HG03342 (cell line): ENCODE data around the gene NID2.
A peak's percentile ranks its signal among the peaks of the same experiment; 100 is the strongest.

ENCODE experiments used
- ATAC-seq: cut with Tn5 transposase; IDR thresholded peaks from one replicate; pipeline ENCODE4 v1.9.1; 2021; ENCODE audit warnings: mild to moderate bottlenecking, moderate library complexity; ENCODE audit not compliant: unreplicated experiment

Gene NID2

DNA sequence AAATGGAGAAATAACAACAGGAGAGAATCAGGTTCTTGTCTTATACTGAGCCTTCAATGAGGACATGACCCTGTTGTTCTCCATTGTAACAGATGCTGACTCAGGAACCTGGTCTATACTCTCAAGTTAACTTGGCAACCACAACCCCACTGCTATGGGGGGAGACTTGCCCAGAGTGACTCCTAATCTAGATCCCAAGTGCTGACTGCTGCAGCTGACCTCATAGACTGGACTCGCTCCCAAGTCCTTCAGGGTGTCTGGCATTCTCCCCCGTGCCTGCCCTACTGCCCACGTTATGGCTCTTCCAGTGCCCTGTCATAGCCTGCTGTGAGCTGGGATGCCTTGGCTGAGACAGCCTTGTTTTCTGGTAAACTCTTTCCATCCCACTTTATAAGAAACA lies 37.1 kb downstream of the NID2 start:
- ATAC-seq: no peak

- ATAC-seq: no peak
These were observed 39.0 kb downstream of the NID2 start for GRCh38 chr14:52029881-52030280.

DNA sequence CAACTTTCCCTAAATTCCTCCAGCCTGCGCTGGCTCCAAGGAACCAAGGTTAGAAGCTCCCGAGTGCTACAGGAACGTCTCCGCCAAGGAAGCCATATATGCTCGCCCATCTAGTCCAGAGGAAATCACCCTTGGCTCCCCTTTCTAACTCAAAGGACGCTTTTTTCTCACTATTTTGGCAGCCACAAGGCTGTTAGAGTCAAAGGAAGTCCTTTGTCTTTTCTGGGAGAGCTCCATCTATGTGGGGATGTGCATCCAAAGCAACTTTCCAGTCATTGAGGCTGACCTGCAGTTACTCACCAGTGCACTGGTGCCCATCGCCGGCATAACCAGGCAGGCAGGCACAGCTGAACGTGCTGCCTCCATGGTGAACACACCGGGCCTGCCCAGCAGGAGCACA lies 42.0 kb downstream of the NID2 start:
- no peak for ATAC-seq

DNA sequence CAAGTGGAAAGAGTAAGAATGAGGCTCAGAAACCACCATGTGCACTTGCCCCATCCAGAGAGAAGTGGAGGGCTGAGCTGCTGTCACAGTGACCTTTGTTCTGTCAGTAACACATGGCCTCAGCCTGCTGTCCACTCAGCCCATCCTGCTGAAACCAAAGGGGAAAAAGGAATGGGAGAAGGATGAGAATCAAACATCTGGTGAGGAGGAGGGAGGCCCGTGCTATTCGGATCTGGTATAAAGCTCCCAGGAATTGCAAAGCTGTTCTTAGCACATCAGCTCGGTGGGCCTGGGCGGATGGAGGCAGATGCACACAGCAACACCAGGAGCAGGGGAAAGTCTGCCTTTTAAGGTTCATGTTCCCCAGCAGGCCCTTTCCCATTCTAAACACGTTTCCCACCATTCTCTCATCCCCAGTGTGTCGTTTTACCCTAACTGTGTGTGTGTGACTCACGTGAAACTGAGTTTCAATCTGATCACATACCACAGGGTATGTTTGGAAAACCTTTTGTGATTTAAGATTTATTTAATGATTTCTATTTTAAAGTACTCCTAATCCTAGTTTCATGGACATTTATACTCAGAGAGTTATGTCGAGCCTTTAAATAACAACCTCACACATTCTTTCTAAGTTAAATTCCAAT lies 42.7 kb downstream of the NID2 start:
- ATAC-seq: no peak

DNA sequence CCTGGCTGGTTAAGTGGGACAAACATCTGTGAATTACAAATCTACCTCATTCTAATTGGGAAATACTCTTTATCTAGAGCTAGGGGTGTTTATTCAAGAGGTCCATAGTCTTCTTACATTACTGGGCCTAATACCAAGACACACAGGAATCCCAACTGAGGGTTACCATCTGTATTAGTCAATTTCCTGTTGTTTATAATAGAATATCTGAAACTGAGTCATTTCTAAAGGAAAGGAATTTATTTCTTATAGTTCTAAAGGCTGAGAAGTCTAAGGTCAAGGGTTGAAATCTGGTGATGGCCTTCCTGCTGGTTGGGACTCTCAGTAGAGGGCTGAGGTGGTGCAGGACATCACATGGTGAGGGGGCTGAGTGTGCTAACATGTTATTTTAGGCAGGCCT lies 43.5 kb downstream of the NID2 start:
- no peak for ATAC-seq

DNA sequence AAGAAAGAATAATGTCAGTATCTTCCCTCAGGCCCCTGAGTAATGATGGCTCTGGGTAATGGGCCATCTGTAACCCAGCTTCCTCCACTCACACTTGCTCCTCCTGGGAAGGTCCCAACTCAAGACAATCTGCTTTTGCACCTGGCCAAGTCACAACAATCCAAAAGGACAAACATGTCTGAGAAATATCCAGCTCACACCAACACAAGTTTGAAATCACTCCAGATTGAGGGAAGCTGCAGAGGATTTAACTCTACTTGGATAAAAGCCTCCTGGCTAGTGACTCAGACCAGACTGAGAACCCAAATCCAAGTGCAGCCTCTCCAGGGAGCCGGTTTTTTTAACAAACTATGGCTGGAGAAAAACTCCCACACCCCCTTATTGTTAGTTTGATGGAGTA lies 45.3 kb downstream of the NID2 start:
- ATAC-seq: no peak

GRCh38 chr14:52021957-52022600 lies 46.8 kb downstream of the NID2 start:
- peak; percentile 76 for ATAC-seq

- ATAC-seq: no peak
These were observed 47.8 kb downstream of the NID2 start for GRCh38 chr14:52020866-52021717.

GRCh38 chr14:52020161-52020714 lies 48.6 kb downstream of the NID2 start:
- no peak for ATAC-seq

DNA sequence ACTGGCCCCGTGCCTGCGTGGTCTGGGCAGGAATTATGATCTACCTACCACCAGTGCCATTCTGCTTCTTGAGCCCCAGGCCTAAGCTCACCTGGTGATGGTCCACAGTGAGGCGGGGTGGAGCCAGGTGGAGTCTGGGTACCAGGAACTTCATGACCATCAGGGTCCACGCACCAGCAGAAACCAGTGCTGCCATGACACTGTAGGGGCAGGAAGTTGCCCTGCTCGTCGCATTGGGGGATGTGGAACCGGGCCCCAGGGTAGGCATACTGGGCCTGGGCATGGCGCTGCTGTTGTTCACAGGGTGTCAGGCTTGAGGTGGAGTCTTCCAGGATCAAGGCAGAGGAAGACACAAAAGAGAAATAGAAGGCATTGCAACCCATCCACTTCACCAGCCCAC lies 49.9 kb downstream of the NID2 start:
- no peak for ATAC-seq

DNA sequence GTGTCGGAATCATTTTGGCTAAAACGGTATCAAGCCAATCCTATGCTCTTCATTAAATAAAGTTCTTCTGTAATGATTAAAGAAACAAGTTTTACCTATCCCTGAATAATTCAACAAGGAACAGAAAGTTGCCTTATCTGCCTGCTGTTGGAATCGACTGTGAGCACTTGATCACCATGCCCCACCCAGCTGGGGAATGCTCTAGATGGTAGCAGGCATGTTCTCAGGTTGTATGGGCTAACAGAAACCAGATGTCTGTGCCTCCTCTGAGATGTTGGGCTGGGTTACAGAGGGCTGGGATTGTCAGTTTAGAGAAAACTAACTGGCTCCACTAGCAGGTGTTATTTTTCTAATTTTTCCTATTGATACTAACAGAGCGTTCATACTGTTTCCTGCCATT lies 50.6 kb downstream of the NID2 start:
- ATAC-seq: no peak

- ATAC-seq: no peak
These were observed 53.3 kb downstream of the NID2 start for GRCh38 chr14:52015411-52016030.

- ATAC-seq: no peak
These were observed 54.1 kb downstream of the NID2 start for GRCh38 chr14:52014601-52015267.

DNA sequence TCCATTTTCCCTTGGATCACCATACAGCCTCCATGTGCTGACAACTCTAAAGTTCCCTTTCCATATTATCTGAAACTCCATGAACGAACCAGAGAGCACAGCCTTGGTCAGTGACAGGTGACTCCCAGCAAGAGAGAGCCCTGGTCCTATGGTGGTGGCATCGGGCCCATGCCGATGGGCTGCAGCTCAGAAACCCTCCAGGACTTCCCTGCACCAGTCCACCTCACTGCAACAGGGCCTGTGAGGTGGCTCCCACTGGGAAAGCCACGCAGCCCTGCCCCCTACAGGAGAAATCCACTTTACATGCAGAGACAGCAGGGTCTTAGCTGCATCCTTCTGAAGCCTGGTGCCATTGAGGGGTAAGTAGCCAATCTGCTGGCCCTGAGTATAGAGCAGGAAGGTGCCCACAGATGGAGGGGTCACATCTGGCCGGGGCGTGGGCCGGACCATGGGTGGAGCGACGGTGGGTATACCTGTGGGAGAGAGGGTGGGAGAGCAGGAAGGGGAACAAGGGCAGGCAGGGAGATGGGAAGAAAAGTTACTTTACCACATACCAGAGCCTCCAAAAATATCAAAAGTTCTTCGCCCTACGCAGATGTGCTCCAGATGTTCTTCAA lies 54.8 kb downstream of the NID2 start:
- no peak for ATAC-seq

GRCh38 chr14:52012635-52013034 lies 56.2 kb downstream of the NID2 start:
- no peak for ATAC-seq

DNA sequence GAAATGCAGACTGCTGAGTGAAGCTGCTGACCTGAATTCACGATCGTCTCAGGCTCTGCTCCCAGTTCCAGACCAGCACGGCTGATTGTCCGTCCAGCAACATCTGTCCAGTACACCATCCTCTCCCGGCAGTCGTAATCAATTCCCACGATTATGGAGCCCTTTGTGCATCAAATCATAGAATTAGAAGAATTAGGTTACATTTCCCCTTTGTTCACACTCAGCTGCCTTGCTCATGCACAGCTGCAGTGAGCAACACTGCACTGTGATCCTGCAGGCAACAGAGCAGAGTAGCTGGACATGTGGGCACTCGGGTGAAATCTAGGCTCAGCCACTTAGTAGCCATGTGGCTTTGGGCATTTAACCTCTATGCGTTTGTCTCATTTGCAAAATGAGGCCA lies 57.3 kb downstream of the NID2 start:
- no peak for ATAC-seq

- no peak for ATAC-seq
These were observed 58.6 kb downstream of the NID2 start for GRCh38 chr14:52010173-52010693.

DNA sequence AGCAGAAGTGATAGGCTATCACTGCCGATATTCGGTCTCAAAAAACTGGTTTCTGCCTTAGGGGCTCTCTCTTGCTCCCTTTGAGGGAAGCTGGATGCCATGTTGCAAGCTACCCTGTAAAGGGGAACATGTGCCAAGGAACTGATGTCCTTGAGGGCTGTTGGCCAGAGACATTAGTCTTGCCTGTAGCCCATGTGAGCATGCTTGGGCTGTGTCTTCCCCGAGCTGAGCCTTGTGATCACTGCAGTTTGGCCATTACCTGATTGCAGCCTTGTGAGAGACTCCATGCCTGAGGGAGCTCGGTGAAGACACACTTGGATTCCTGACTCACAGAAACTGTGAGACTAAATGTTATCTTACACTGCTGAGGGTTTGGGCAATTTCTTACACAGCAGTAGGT lies 60.7 kb downstream of the NID2 start:
- ATAC-seq: no peak

GRCh38 chr14:52007637-52008036 lies 61.2 kb downstream of the NID2 start:
- no peak for ATAC-seq

GRCh38 chr14:52007211-52007610 lies 61.6 kb downstream of the NID2 start:
- no peak for ATAC-seq
